ENCODE data around the gene RIPOR3.
A peak's percentile ranks its signal among the peaks of the same experiment; 100 is the strongest.

RIPOR3 gene

DNA sequence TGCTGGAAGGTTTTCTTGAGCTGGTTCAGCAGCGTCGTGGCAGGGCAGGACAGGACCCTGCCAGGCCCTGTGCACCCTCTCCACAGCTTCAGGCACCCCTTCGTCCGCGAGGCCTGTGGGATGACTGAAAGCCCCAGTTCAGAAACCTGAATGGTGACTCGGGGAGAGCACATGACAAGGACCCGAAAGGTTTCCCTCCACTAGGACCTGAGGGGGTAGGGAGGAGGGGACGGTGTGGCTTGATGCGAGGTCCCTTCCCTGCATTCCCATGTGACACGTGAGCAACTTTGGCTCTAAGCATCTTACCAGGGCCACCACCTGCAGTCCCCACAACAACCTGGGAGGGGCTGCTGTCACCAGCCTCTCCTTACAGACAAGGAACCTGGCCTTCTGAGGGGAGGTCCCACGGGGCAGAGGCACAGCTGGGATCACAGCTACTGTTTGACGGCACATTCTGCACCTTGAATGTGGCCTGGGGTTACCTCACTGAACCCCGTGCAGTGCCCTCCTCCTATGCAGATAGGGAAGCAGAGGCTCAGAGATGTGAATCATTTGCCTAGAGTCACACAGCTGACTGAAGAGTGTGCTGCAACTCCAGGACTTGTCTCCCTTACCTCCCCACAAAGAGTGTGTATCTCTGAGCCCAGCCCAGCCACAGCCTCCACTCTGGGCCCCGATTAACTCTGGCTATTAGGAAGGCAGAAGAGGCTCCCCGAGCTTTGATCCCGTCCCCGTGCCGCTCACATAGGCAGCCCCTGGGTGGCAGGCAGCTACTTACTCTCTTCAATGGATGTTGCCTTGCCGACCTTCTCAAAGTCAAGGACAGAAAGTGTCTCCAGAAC is 96.5 kb downstream of the RIPOR3 start:
- DNase-seq (ENCODE audit: low read depth): peak; percentile 15
- no peak overlapping the region for H3K4me3 ChIP-seq (ENCODE audit: low read length)
- TF ChIP-seq CTCF (IDR thresholded peaks at IDR 0.05; ENCODE audit: insufficient read depth, low read depth, low read length, missing control alignments): no peak

DNA sequence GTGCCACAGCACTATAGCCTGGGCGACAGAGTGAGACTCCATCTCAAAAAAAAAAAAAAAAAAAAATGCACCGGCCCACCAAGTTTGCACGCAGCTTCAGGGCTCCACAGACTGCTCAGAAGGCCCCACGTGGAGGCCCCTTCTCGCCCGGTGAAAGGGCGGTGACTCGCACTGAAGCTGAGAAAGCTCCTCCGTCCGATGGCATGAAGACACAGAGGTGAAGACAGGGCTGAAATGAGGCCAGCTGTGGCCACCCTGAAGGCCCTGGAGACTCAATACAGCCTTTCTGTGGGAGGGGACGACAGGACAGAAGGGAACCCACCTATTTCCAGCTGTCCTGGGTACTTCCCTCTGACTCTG is 97.1 kb downstream of the RIPOR3 start:
- DNase-seq (ENCODE audit: low read depth): no peak
- H3K4me3 ChIP-seq (ENCODE audit: low read length): no peak overlapping the region
- TF ChIP-seq CTCF (IDR thresholded peaks at IDR 0.05; ENCODE audit: insufficient read depth, low read depth, low read length, missing control alignments): no peak

DNA sequence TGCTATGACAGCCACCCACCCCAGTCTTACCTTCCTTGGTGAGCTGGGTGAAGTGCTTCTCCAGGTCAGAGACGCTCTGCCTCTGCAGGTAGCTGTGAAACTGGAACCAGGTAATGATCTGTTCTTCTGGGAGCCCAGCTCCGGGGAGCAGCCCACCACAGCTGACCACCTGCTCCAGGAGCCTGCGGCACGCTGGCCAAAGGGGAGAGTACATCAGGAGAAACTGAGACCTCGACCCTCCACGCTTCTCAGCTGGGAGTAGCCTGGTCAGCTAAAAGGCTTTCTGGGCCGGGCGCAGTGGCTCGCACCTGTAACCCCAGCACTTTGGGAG is 98.4 kb downstream of the RIPOR3 start:
- no peak overlapping the region for H3K4me3 ChIP-seq (ENCODE audit: low read length)
- no peak for TF ChIP-seq CTCF (IDR thresholded peaks at IDR 0.05; ENCODE audit: insufficient read depth, low read depth, low read length, missing control alignments)
- no peak for DNase-seq (ENCODE audit: low read depth)

GRCh38 chr20:50592282-50593004 is 98.9 kb downstream of the RIPOR3 start:
- no peak overlapping the region for H3K4me3 ChIP-seq (ENCODE audit: low read length)
- no peak for TF ChIP-seq CTCF (IDR thresholded peaks at IDR 0.05; ENCODE audit: insufficient read depth, low read depth, low read length, missing control alignments)
- no peak for DNase-seq (ENCODE audit: low read depth)

DNA sequence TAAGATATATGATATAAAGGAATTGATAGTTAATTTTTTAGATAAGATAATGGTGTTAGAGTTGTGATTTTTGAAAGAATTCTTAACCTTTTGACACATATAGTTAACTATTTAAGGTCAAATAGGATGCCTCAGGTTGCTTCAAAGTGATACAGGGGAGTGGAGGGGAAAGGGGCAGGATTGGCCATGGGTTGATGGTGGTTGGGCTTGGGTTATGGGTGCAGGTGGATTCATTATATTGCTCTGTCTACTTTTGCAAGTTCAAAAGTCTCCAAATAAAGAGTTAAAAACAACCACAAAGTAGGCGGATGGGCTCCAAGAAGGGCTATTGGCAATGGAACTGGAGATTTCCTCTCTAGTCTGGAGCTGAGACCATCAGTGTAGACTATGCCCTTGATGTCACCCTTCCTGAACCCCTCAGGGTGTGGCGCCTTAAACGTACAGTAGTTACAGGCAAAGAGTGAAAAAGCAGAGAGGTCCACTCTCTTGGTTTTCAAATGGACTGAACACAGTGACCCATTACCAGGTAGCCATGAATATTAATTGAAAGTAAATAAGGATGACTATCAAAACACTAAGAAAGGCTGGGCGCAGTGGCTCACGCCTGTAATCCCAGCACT is 100.0 kb downstream of the RIPOR3 start:
- no peak for DNase-seq (ENCODE audit: low read depth)
- no peak for TF ChIP-seq CTCF (IDR thresholded peaks at IDR 0.05; ENCODE audit: insufficient read depth, low read depth, low read length, missing control alignments)
- no peak overlapping the region for H3K4me3 ChIP-seq (ENCODE audit: low read length)

DNA sequence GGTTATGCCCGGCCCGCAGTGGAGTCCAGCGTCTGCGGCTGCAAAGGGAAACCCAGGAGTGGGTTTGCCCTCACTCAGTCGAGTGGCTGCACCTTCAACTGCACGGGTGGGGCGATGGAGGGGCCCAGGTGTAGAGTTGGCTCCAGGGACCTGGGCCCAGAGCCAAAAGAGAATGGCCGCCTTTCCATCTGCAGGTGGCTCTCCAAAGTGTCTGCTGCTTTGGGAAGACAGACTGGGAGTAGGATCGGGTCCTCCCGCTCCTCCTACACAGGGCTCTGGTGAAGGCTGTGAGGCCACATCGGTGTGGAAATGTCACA is 101.0 kb downstream of the RIPOR3 start:
- no peak for DNase-seq (ENCODE audit: low read depth)
- TF ChIP-seq CTCF (IDR thresholded peaks at IDR 0.05; ENCODE audit: insufficient read depth, low read depth, low read length, missing control alignments): no peak
- H3K4me3 ChIP-seq (ENCODE audit: low read length): no peak overlapping the region

All from epithelial cell of esophagus (primary cell).